ENCODE measurements around the gene SLCO2B1.

Gene SLCO2B1

GRCh38 chr11:75229466-75229865 lies 78.6 kb downstream of the SLCO2B1 start:
- no peak for DNase-seq

- DNase-seq: no peak
Measured at GRCh38 chr11:75230621-75231020, 79.7 kb downstream of the SLCO2B1 start.

GRCh38 chr11:75233754-75234172 lies 82.9 kb downstream of the SLCO2B1 start:
- DNase-seq: peak; percentile 48 to 83

GRCh38 chr11:75236062-75236461 lies 85.2 kb downstream of the SLCO2B1 start:
- DNase-seq: no peak

GRCh38 chr11:75237050-75237449 lies 86.1 kb downstream of the SLCO2B1 start:
- DNase-seq: no peak

- DNase-seq: no peak
Measured at GRCh38 chr11:75238595-75239440, 87.9 kb downstream of the SLCO2B1 start.

- DNase-seq: no peak
Measured at GRCh38 chr11:75239531-75240290, 88.8 kb downstream of the SLCO2B1 start.

GRCh38 chr11:75240311-75241035 lies 89.6 kb downstream of the SLCO2B1 start, which contains the start of gene TPBGL:
Gene TPBGL (plus strand): TSS chr11:75240774. CDS start chr11:75241050, 276 bp downstream.
- peak in 1 of 2 donors; percentile 24 for DNase-seq

GRCh38 chr11:75241036-75241905 lies 90.4 kb downstream of the SLCO2B1 start:
- peak; percentile 77 to 94 for DNase-seq

GRCh38 chr11:75241906-75242644 lies 91.2 kb downstream of the SLCO2B1 start:
- DNase-seq: no peak

- no peak for DNase-seq
Measured at GRCh38 chr11:75242722-75243600, 92.1 kb downstream of the SLCO2B1 start.

- no peak for DNase-seq
Measured at GRCh38 chr11:75244052-75244814, 93.3 kb downstream of the SLCO2B1 start.

- no peak for DNase-seq
Measured at GRCh38 chr11:75245356-75246005, 94.6 kb downstream of the SLCO2B1 start.

- no peak for DNase-seq
Measured at GRCh38 chr11:75246006-75246670, 95.2 kb downstream of the SLCO2B1 start.

- DNase-seq: no peak
Measured at GRCh38 chr11:75246671-75247350, 95.9 kb downstream of the SLCO2B1 start.

GRCh38 chr11:75248924-75249256 lies 98.0 kb downstream of the SLCO2B1 start:
- DNase-seq: no peak

GRCh38 chr11:75249704-75250103 lies 98.8 kb downstream of the SLCO2B1 start:
- no peak for DNase-seq

GRCh38 chr11:75254326-75254725 lies 103.4 kb downstream of the SLCO2B1 start:
- DNase-seq: no peak
